K562 (cell line): Measurements from ENCODE around the gene VSX2. TPM values are rescaled to one million over a fixed set of nuclear protein-coding genes. Genes with fewer than 3 reads are reported as not detected.

Experiments used
- CCAR2 ChIP-seq: fragments of 200-400 bp; formaldehyde crosslinking; IDR thresholded peaks from 2 replicates; pipeline ENCODE4 v1.6.1; 2017; ENCODE audit warnings: mild to moderate bottlenecking, low read depth, low read length
- CTCFL ChIP-seq: IDR thresholded peaks from 2 replicates; pipeline ENCODE4 v1.6.1; 2011; ENCODE audit warnings: borderline replicate concordance, low read depth, mild to moderate bottlenecking, moderate library complexity, low read length; ENCODE audit not compliant: insufficient read depth, poor library complexity, severe bottlenecking
- GTF2E2 ChIP-seq: fragments of 200-800 bp; sonication (Bioruptor generic); IDR thresholded peaks from 2 replicates; pipeline ENCODE4 v1.6.1; 2016; ENCODE audit warnings: missing genetic modification characterization, missing compliant biosample characterization
- HDAC3 ChIP-seq: fragments of 450-650 bp; IDR thresholded peaks from 2 replicates; pipeline ENCODE4 v1.6.1; 2018; ENCODE audit warnings: borderline replicate concordance, mild to moderate bottlenecking, moderate library complexity; ENCODE audit not compliant: partially characterized antibody
- NFYB ChIP-seq: IDR thresholded peaks from 2 replicates; pipeline ENCODE4 v1.6.1; 2011; ENCODE audit warnings: mild to moderate bottlenecking, moderate library complexity; ENCODE audit not compliant: insufficient read length; ENCODE audit errors: extremely low read depth
- PYGO2 ChIP-seq: fragments of 450-650 bp; IDR thresholded peaks from 2 replicates; pipeline ENCODE4 v1.6.1; 2016; ENCODE audit warnings: mild to moderate bottlenecking, missing genetic modification characterization, moderate library complexity, missing compliant biosample characterization
- TAF7 ChIP-seq: fragments of 450-650 bp; IDR thresholded peaks from 2 replicates; pipeline ENCODE4 v1.6.1; 2016; ENCODE audit warnings: missing genetic modification characterization, missing compliant biosample characterization
- polyA plus RNA-seq, 8 experiments: library from polyadenylated mRNA; depleted of rRNA in 4 of 8; stranded (reverse) in 5 of 8; unstranded in 3 of 8; fragments of >200 nt; fragmentation: Nextera tagmentation in 2 of 8; fragmentation: Illumina TruSeq in 1 of 8; extraction: Ambion mirVana in 2 of 8; extraction: Trizol in 1 of 8; gene quantifications; 2 replicates each; pipeline versions ENCODE4 v1.2.1 to v1.2.3, GENCODE V29; 2011 to 2014; ENCODE audit warnings: inconsistent platforms in 1 of 8, missing spikeins in 1 of 8
- total RNA-seq, 7 experiments: library from RNA; depleted of rRNA in 6 of 7; stranded (reverse); fragments of >200 nt in 6 of 7; fragmentation: Illumina TruSeq in 2 of 7; extraction: Trizol in 2 of 7; gene quantifications; 2 replicates each; pipeline versions ENCODE4 v1.2.1 to v1.2.3, GENCODE V29; 2011 to 2021; ENCODE audit warnings: low replicate concordance in 1 of 7
- TF ChIP-seq, protein P1 (sequence below): fragments of 250-450 bp; sonication (Bioruptor Pico); IDR thresholded peaks from 2 replicates; pipeline ENCODE4 v1.5.0; 2022; ENCODE audit warnings: mild to moderate bottlenecking

The VSX2 gene
- total and polyA plus RNA-seq, 9 of the 15 experiments (the other 6 are each of a cell fraction or from before 2014, with no cell fraction given) = 0.04 TPM; not detected in 8

- no peak for TF ChIP-seq HDAC3
- no peak for TF ChIP-seq GTF2E2 (tag)
- TF ChIP-seq, protein P1, sequence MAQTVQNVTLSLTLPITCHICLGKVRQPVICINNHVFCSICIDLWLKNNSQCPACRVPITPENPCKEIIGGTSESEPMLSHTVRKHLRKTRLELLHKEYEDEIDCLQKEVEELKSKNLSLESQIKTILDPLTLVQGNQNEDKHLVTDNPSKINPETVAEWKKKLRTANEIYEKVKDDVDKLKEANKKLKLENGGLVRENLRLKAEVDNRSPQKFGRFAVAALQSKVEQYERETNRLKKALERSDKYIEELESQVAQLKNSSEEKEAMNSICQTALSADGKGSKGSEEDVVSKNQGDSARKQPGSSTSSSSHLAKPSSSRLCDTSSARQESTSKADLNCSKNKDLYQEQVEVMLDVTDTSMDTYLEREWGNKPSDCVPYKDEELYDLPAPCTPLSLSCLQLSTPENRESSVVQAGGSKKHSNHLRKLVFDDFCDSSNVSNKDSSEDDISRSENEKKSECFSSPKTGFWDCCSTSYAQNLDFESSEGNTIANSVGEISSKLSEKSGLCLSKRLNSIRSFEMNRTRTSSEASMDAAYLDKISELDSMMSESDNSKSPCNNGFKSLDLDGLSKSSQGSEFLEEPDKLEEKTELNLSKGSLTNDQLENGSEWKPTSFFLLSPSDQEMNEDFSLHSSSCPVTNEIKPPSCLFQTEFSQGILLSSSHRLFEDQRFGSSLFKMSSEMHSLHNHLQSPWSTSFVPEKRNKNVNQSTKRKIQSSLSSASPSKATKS = no peak
- no peak for TF ChIP-seq NFYB
- no peak for TF ChIP-seq PYGO2 (tag)
- TF ChIP-seq CCAR2 = no peak
- TF ChIP-seq CTCFL = peak; percentile 69
- no peak for TF ChIP-seq TAF7
Observed at GRCh38 chr14:74257078-74257940, 18.1 kb downstream of the VSX2 start (continued).
